Measurements from ENCODE around the gene PPP3CA. TPM values are rescaled to one million over a fixed set of nuclear protein-coding genes. Genes with fewer than 3 reads are reported as not detected.

PPP3CA gene
- 10 to 100 TPM; 30.5 to 47.9 (median 38.7) TPM for total RNA-seq
- 10 to 100 TPM; 19.4 to 26.0 TPM for polyA plus RNA-seq
- long read RNA-seq, donor 1, transcript PPP3CA-202 (13 exons, 3,604 nt): major isoform, 6 of 16 reads
- long read RNA-seq, donor 1, partial matches to known transcripts: 2 of 16 reads
- long read RNA-seq, donor 1, other reads (novel, unspliced or antisense): 8 of 16 reads
- long read RNA-seq, donor 2, partial matches to known transcripts: 69 of 71 reads
- long read RNA-seq, donor 2, other reads (novel, unspliced or antisense): 0 of 71 reads
- long read RNA-seq, donor 3, full-length matches to known transcripts: 48 of 54 reads
- long read RNA-seq, donor 3, partial matches to known transcripts: 3 of 54 reads
- long read RNA-seq, donor 3, other reads (novel, unspliced or antisense): 3 of 54 reads

DNA sequence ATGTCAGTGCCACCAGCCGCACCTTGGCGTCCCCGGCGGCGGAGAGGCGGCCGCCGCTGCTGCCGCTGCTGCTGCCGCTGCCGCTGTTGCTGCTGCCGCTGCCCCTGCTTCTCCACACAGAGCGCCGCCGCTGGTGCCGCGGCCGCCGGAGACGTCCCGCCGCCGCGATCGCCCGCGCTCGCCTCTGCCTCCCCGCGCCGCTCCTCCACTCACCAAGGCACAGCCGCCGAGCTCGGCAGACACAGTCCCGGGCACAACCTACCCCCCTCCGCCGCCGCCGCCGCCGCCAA is at the start of gene PPP3CA:
Gene PPP3CA, minus strand, starts transcription at position 260 of the 290 bp plus-strand sequence.
- intact Hi-C loops (cut with DNase I): loop anchor here in 2 of 4 donors (5.0 to 10.0 kb wide), 2 partner anchors 152 to 155 kb away; no protein-coding TSS in a partner anchor
- no peak for DNase-seq
- no peaks in the 10 kb centered on the region for H3K27me3 ChIP-seq
- peak within 1 kb of the TSS; percentile 90 for H3K4me3 ChIP-seq
- WGBS, 3 donors: 1 to 2% (median 2%) methylated on average over 34 to 41 of the region's 41 CpGs
- H3K9me3 ChIP-seq: no peaks in the 10 kb centered on the region
- peaks cover 4% of the 10 kb centered on the region for H3K4me1 ChIP-seq (ENCODE audit: insufficient read depth)
- no peaks in the 10 kb centered on the region for H3K36me3 ChIP-seq
- TF ChIP-seq CTCF (IDR thresholded peaks at IDR 0.05) (no peak), EP300 (IDR thresholded peaks at IDR 0.05) (no peak), POLR2A (IDR thresholded peaks at IDR 0.05) (peak; percentile 6)
- H3K27ac ChIP-seq: peak within 1 kb of the TSS; percentile 74 to 94

DNA sequence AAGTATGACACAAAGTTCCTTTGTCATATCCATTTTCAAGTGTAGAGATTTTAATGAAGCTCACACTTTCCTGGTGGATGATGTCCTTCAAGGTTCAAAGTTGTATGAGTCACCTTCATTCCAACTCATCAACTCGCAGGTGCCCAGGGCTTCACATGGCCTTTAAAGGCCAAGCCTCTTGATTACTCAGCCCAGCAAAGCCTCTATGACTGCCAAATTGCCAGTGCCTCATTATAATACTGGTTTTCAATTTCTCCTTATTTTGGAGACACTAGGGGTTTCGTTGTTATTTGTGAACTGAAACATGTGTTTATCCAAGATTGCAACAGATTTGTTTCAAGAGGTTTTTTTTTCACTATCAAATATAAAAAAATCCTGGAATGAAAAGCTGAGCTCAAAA is 45.9 kb upstream of the PPP3CA start:
- TF ChIP-seq EP300 (IDR thresholded peaks at IDR 0.05): no peak
- no peak for TF ChIP-seq CTCF (IDR thresholded peaks at IDR 0.05)
- TF ChIP-seq POLR2A (IDR thresholded peaks at IDR 0.05): no peak
- WGBS, 3 donors: 39 to 62% (median 47%) methylated on average over 2 of the region's 2 CpGs
- no peaks in the 10 kb centered on the region for H3K36me3 ChIP-seq
- H3K27me3 ChIP-seq: no peaks in the 10 kb centered on the region
- H3K9me3 ChIP-seq: no peaks in the 10 kb centered on the region
- no peak overlapping the region for H3K4me3 ChIP-seq
- intact Hi-C loops (cut with DNase I): no loop called here
- no peak overlapping the region for H3K27ac ChIP-seq
- no peaks in the 10 kb centered on the region for H3K4me1 ChIP-seq (ENCODE audit: insufficient read depth)
- DNase-seq: no peak

GRCh38 chr4:101370663-101371210 is 23.4 kb upstream of the PPP3CA start:
- no peak overlapping the region for H3K27ac ChIP-seq
- H3K36me3 ChIP-seq: no peaks in the 10 kb centered on the region
- H3K4me3 ChIP-seq: no peak overlapping the region
- H3K27me3 ChIP-seq: no peaks in the 10 kb centered on the region
- intact Hi-C loops (cut with DNase I): no loop called here
- peaks cover 0 to 3% of the 10 kb centered on the region in 2 donors for H3K9me3 ChIP-seq
- DNase-seq: no peak
- no peak for TF ChIP-seq EP300 (IDR thresholded peaks at IDR 0.05)
- no peak for TF ChIP-seq CTCF (IDR thresholded peaks at IDR 0.05)
- TF ChIP-seq POLR2A (IDR thresholded peaks at IDR 0.05): no peak
- no peaks in the 10 kb centered on the region for H3K4me1 ChIP-seq (ENCODE audit: insufficient read depth)
- 89 to 91% (median 91%) methylated on average over 5 of the region's 5 CpGs for WGBS, 3 donors

- no peaks in the 10 kb centered on the region for H3K4me1 ChIP-seq (ENCODE audit: insufficient read depth)
- no peak overlapping the region for H3K27ac ChIP-seq
- 10 to 67% (median 61%) methylated on average over 1 of the region's 1 CpG for WGBS, 3 donors
- peaks cover 0 to 3% of the 10 kb centered on the region in 2 donors for H3K9me3 ChIP-seq
- no peak for DNase-seq
- no peaks in the 10 kb centered on the region for H3K36me3 ChIP-seq
- intact Hi-C loops (cut with DNase I): no loop called here
- no peak overlapping the region for H3K4me3 ChIP-seq
- H3K27me3 ChIP-seq: no peaks in the 10 kb centered on the region
- TF ChIP-seq POLR2A (IDR thresholded peaks at IDR 0.05) (no peak), CTCF (IDR thresholded peaks at IDR 0.05) (no peak), EP300 (IDR thresholded peaks at IDR 0.05) (no peak)
These were observed 19.9 kb upstream of the PPP3CA start for GRCh38 chr4:101367201-101367600.
